SJCRH30 (cell line): Measurements from ENCODE around the gene FAM171A1. TPM values are rescaled to one million over a fixed set of nuclear protein-coding genes. Genes with fewer than 3 reads are reported as not detected.
A peak's percentile ranks its signal among the peaks of the same experiment; 100 is the strongest.
"Not testable (repeated sequence)": the region's sequence is repeated elsewhere in the genome, so short reads cannot be mapped to it uniquely, and the experiment has no call there.

ENCODE experiments used
- DNase-seq, 2 experiments: peaks; one replicate each; pipeline ENCODE4 v3.0.0-alpha.2; 2015 to 2020
- H3K27ac ChIP-seq: fragments of 250-450 bp; sonication (Bioruptor Pico); 2 replicates; pipeline ENCODE4 v1.5.1; 2020; ENCODE audit warnings: mild to moderate bottlenecking, moderate library complexity
- H3K27me3 ChIP-seq: fragments of 250-450 bp; sonication (Bioruptor Pico); 2 replicates; pipeline ENCODE4 v1.5.1; 2020; ENCODE audit warnings: mild to moderate bottlenecking, moderate library complexity
- H3K36me3 ChIP-seq: fragments of 250-450 bp; sonication (Bioruptor Pico); 2 replicates; pipeline ENCODE4 v1.5.1; 2020; ENCODE audit warnings: mild to moderate bottlenecking, moderate library complexity
- H3K4me1 ChIP-seq: fragments of 250-450 bp; sonication (Bioruptor Pico); 2 replicates; pipeline ENCODE4 v1.5.1; 2020; ENCODE audit warnings: mild to moderate bottlenecking, moderate library complexity
- H3K4me3 ChIP-seq: fragments of 250-450 bp; sonication (Bioruptor Pico); 2 replicates; pipeline ENCODE4 v1.5.1; 2020; ENCODE audit warnings: mild to moderate bottlenecking, moderate library complexity
- H3K9me3 ChIP-seq: fragments of 250-450 bp; sonication (Bioruptor Pico); replicated peaks from 2 replicates; pipeline ENCODE4 v1.5.1; 2020; ENCODE audit warnings: mild to moderate bottlenecking, moderate library complexity
- total RNA-seq: library from RNA; depleted of rRNA; stranded (reverse); fragments of >200 nt; shearing (Covaris generic); gene quantifications from 2 replicates; pipeline ENCODE4 v1.2.3, GENCODE V29; 2014

FAM171A1 gene
- total RNA-seq, 1 experiment from 2014 or later: 22.3 TPM

- Histone ChIP-seq H3K36me3 (no peaks in the 10 kb centered on the region), H3K4me1 (no peaks in the 10 kb centered on the region), H3K9me3 (no peaks in the 10 kb centered on the region), H3K27me3 (no peaks in the 10 kb centered on the region), H3K27ac (no peak overlapping the region), H3K4me3 (no peak overlapping the region)
- DNase-seq: no peak
Measured at GRCh38 chr10:15306735-15307280, 64.3 kb downstream of the FAM171A1 start.

GRCh38 chr10:15305634-15306033 lies 65.5 kb downstream of the FAM171A1 start:
- H3K4me3 ChIP-seq: no peak overlapping the region
- H3K4me1 ChIP-seq: no peaks in the 10 kb centered on the region
- H3K9me3 ChIP-seq: no peaks in the 10 kb centered on the region
- no peaks in the 10 kb centered on the region for H3K36me3 ChIP-seq
- no peaks in the 10 kb centered on the region for H3K27me3 ChIP-seq
- no peak overlapping the region for H3K27ac ChIP-seq
- no peak for DNase-seq

- Histone ChIP-seq H3K27ac (no peak overlapping the region), H3K4me3 (no peak overlapping the region), H3K36me3 (no peaks in the 10 kb centered on the region), H3K9me3 (no peaks in the 10 kb centered on the region), H3K4me1 (no peaks in the 10 kb centered on the region), H3K27me3 (no peaks in the 10 kb centered on the region)
- DNase-seq: no peak
Measured at GRCh38 chr10:15305161-15305560, 65.9 kb downstream of the FAM171A1 start.

GRCh38 chr10:15302188-15302956 lies 68.7 kb downstream of the FAM171A1 start:
- H3K4me1 ChIP-seq, H3K27ac ChIP-seq, H3K9me3 ChIP-seq, H3K27me3 ChIP-seq, H3K4me3 ChIP-seq, DNase-seq, H3K36me3 ChIP-seq: not testable (repeated sequence)

GRCh38 chr10:15300697-15301096 lies 70.4 kb downstream of the FAM171A1 start:
- Histone ChIP-seq H3K4me1 (no peaks in the 10 kb centered on the region), H3K27me3 (no peaks in the 10 kb centered on the region), H3K4me3 (no peak overlapping the region), H3K27ac (no peak overlapping the region), H3K9me3 (no peaks in the 10 kb centered on the region), H3K36me3 (no peaks in the 10 kb centered on the region)
- DNase-seq: peak in 1 of 2 experiments; percentile 16

GRCh38 chr10:15300145-15300544 lies 70.9 kb downstream of the FAM171A1 start:
- no peaks in the 10 kb centered on the region for H3K9me3 ChIP-seq
- no peaks in the 10 kb centered on the region for H3K36me3 ChIP-seq
- no peaks in the 10 kb centered on the region for H3K27me3 ChIP-seq
- no peaks in the 10 kb centered on the region for H3K4me1 ChIP-seq
- DNase-seq: no peak
- no peak overlapping the region for H3K4me3 ChIP-seq
- H3K27ac ChIP-seq: no peak overlapping the region

GRCh38 chr10:15296701-15297100 lies 74.4 kb downstream of the FAM171A1 start:
- DNase-seq: no peak
- no peaks in the 10 kb centered on the region for H3K9me3 ChIP-seq
- H3K27me3 ChIP-seq: no peaks in the 10 kb centered on the region
- no peaks in the 10 kb centered on the region for H3K36me3 ChIP-seq
- H3K27ac ChIP-seq: no peak overlapping the region
- no peak overlapping the region for H3K4me3 ChIP-seq
- no peaks in the 10 kb centered on the region for H3K4me1 ChIP-seq

GRCh38 chr10:15295537-15296325 lies 75.4 kb downstream of the FAM171A1 start:
- Histone ChIP-seq H3K4me1 (no peaks in the 10 kb centered on the region), H3K4me3 (no peak overlapping the region), H3K9me3 (no peaks in the 10 kb centered on the region), H3K36me3 (no peaks in the 10 kb centered on the region), H3K27ac (no peak overlapping the region), H3K27me3 (no peaks in the 10 kb centered on the region)
- DNase-seq: no peak

- Histone ChIP-seq H3K27ac (no peak overlapping the region), H3K36me3 (no peaks in the 10 kb centered on the region), H3K27me3 (no peaks in the 10 kb centered on the region), H3K4me3 (no peak overlapping the region), H3K4me1 (no peaks in the 10 kb centered on the region), H3K9me3 (no peaks in the 10 kb centered on the region)
- DNase-seq: no peak
Measured at GRCh38 chr10:15293862-15294842, 76.9 kb downstream of the FAM171A1 start.

GRCh38 chr10:15290671-15291070 lies 80.4 kb downstream of the FAM171A1 start:
- no peak overlapping the region for H3K4me3 ChIP-seq
- H3K9me3 ChIP-seq: no peaks in the 10 kb centered on the region
- no peak overlapping the region for H3K27ac ChIP-seq
- no peaks in the 10 kb centered on the region for H3K27me3 ChIP-seq
- DNase-seq: peak; percentile 31 to 42
- H3K36me3 ChIP-seq: no peaks in the 10 kb centered on the region
- no peaks in the 10 kb centered on the region for H3K4me1 ChIP-seq

GRCh38 chr10:15290150-15290549 lies 80.9 kb downstream of the FAM171A1 start:
- H3K4me1 ChIP-seq: no peaks in the 10 kb centered on the region
- H3K36me3 ChIP-seq: no peaks in the 10 kb centered on the region
- H3K27ac ChIP-seq: no peak overlapping the region
- DNase-seq: no peak
- H3K27me3 ChIP-seq: no peaks in the 10 kb centered on the region
- no peak overlapping the region for H3K4me3 ChIP-seq
- no peaks in the 10 kb centered on the region for H3K9me3 ChIP-seq

- DNase-seq: no peak
- no peaks in the 10 kb centered on the region for H3K27me3 ChIP-seq
- H3K9me3 ChIP-seq: no peaks in the 10 kb centered on the region
- no peaks in the 10 kb centered on the region for H3K4me1 ChIP-seq
- no peak overlapping the region for H3K4me3 ChIP-seq
- no peaks in the 10 kb centered on the region for H3K36me3 ChIP-seq
- H3K27ac ChIP-seq: no peak overlapping the region
Measured at GRCh38 chr10:15280974-15281373, 90.1 kb downstream of the FAM171A1 start.

- H3K27me3 ChIP-seq: no peaks in the 10 kb centered on the region
- H3K36me3 ChIP-seq: no peaks in the 10 kb centered on the region
- H3K4me1 ChIP-seq: no peaks in the 10 kb centered on the region
- H3K4me3 ChIP-seq: no peak overlapping the region
- H3K27ac ChIP-seq: no peak overlapping the region
- DNase-seq: no peak
- H3K9me3 ChIP-seq: no peaks in the 10 kb centered on the region
Measured at GRCh38 chr10:15280462-15280861, 90.6 kb downstream of the FAM171A1 start.

GRCh38 chr10:15279236-15279635 lies 91.9 kb downstream of the FAM171A1 start:
- Histone ChIP-seq H3K27me3 (no peaks in the 10 kb centered on the region), H3K9me3 (no peaks in the 10 kb centered on the region; the same call in 1 of the 2 replicates), H3K27ac (no peak overlapping the region), H3K4me1 (no peaks in the 10 kb centered on the region), H3K4me3 (no peak overlapping the region), H3K36me3 (no peaks in the 10 kb centered on the region)
- DNase-seq: no peak
